SK-N-SH (cell line): ENCODE data around the gene ADCY6. TPM values are rescaled to one million over a fixed set of nuclear protein-coding genes. Genes with fewer than 3 reads are reported as not detected.

ENCODE experiments used
- CTCF ChIA-PET: fragments of 300-600, 350-600 bp; formaldehyde crosslinking; extraction: SDS; loops from one replicate; lab custom pipeline; 2021; lab: Yijun Ruan, JAX
- POLR2A ChIA-PET: fragments of 350-600 bp; sonication (Branson Sonifier 250); formaldehyde crosslinking; extraction: SDS; loops from one replicate; lab custom pipeline; 2020; ENCODE audit warnings: antibody characterized with exemption, inconsistent platforms; lab: Yijun Ruan, JAX
- DNase-seq: peaks from one replicate; pipeline ENCODE4 v3.0.0; 2012
- H2AFZ ChIP-seq: fragments of 200-600 bp; sonication (generic); 2 replicates; pipeline ENCODE4 v1.8.1; 2016; ENCODE audit warnings: antibody characterized with exemption, mild to moderate bottlenecking, low read depth
- H3F3A ChIP-seq: fragments of 200-600 bp; sonication (generic); replicated peaks from 2 replicates; pipeline ENCODE3; 2016; ENCODE audit warnings: antibody characterized with exemption, mild to moderate bottlenecking; ENCODE audit not compliant: insufficient read depth
- H3K27ac ChIP-seq, 2 experiments: fragments of 200-500 bp in 1 of 2; fragments of 200-600 bp in 1 of 2; sonication (Bioruptor generic) in 1 of 2; sonication (generic), shearing (Covaris generic) in 1 of 2; 2 replicates each; pipeline versions ENCODE4 v1.5.1 to v1.6.1; 2014 to 2016; ENCODE audit warnings: low read depth in 2 of 2, inconsistent platforms in 1 of 2, low read length in 1 of 2, mild to moderate bottlenecking in 1 of 2, mixed read lengths in 1 of 2
- H3K27me3 ChIP-seq: fragments of 200-600 bp; sonication (generic), shearing (Covaris generic); 2 replicates; pipeline ENCODE4 v1.6.1; 2016; ENCODE audit warnings: mixed run types; ENCODE audit not compliant: insufficient read depth
- H3K36me3 ChIP-seq, 2 experiments: fragments of 200-500 bp in 1 of 2; fragments of 200-600 bp in 1 of 2; sonication (Bioruptor generic) in 1 of 2; sonication (generic) in 1 of 2; replicated peaks in 1 of 2; 2 replicates each; pipeline versions ENCODE3 to v1.5.1; 2014 to 2016; ENCODE audit warnings: low read length in 1 of 2, mild to moderate bottlenecking in 1 of 2; ENCODE audit not compliant: insufficient read depth in 2 of 2, control insufficient read depth in 1 of 2
- H3K4me1 ChIP-seq, 2 experiments: fragments of 200-500 bp in 1 of 2; fragments of 200-600 bp in 1 of 2; sonication (Bioruptor generic) in 1 of 2; sonication (generic), shearing (Covaris generic) in 1 of 2; 2 replicates each; pipeline versions ENCODE4 v1.5.1 to v1.6.1; 2014 to 2016; ENCODE audit warnings: low read depth in 1 of 2, low read length in 1 of 2, mixed run types in 1 of 2; ENCODE audit not compliant: insufficient read depth in 2 of 2, control insufficient read depth in 1 of 2
- H3K4me2 ChIP-seq: fragments of 200-600 bp; sonication (generic), shearing (Covaris generic); 2 replicates; pipeline ENCODE4 v1.6.1; 2017; ENCODE audit warnings: mixed run types
- H3K4me3 ChIP-seq, 2 experiments: fragments of 200-500 bp in 1 of 2; fragments of 200-600 bp in 1 of 2; sonication (Bioruptor generic) in 1 of 2; sonication (generic), shearing (Covaris generic) in 1 of 2; 2 replicates each; pipeline versions ENCODE4 v1.5.1 to v1.8.1; 2014 to 2016; ENCODE audit warnings: low read depth in 2 of 2, inconsistent platforms in 1 of 2, low read length in 1 of 2, mild to moderate bottlenecking in 1 of 2, mixed read lengths in 1 of 2, moderate library complexity in 1 of 2
- H3K79me2 ChIP-seq: fragments of 200-600 bp; sonication (generic); 2 replicates; pipeline ENCODE4 v1.8.1; 2017; ENCODE audit warnings: mild to moderate bottlenecking; ENCODE audit not compliant: insufficient read depth
- H3K9ac ChIP-seq: fragments of 200-600 bp; sonication (generic); 2 replicates; pipeline ENCODE4 v1.6.1; 2017; ENCODE audit warnings: mixed run types
- H3K9me2 ChIP-seq: fragments of 200-600 bp; sonication (generic); 2 replicates; pipeline ENCODE4 v1.6.1; 2017; ENCODE audit warnings: mixed run types
- H3K9me3 ChIP-seq: fragments of 200-600 bp; sonication (generic); 2 replicates; pipeline ENCODE4 v1.6.1; 2017; ENCODE audit warnings: mixed run types, mild to moderate bottlenecking, moderate library complexity
- H4K20me1 ChIP-seq: fragments of 200-600 bp; sonication (generic); 2 replicates; pipeline ENCODE4 v1.6.1; 2017; ENCODE audit warnings: mild to moderate bottlenecking, mixed run types; ENCODE audit not compliant: insufficient read depth
- FOSL2 ChIP-seq: IDR thresholded peaks from 2 replicates; pipeline ENCODE4 v1.4.0; 2012; ENCODE audit warnings: low read depth, mild to moderate bottlenecking, moderate library complexity, borderline replicate concordance
- FOXJ3 ChIP-seq: sonication (generic); formaldehyde crosslinking; IDR thresholded peaks from 2 replicates; pipeline ENCODE4 v1.5.1; 2020; ENCODE audit warnings: mild to moderate bottlenecking, missing genetic modification reagents
- FOXM1 ChIP-seq: IDR thresholded peaks from 2 replicates; pipeline ENCODE4 v1.4.0; 2012; ENCODE audit warnings: low read depth, mild to moderate bottlenecking
- JUND ChIP-seq: IDR thresholded peaks from 2 replicates; pipeline ENCODE4 v1.4.0; 2012
- MAX ChIP-seq: IDR thresholded peaks from 2 replicates; pipeline ENCODE4 v1.4.0; 2012; ENCODE audit warnings: low read depth
- MEF2A ChIP-seq: IDR thresholded peaks from 2 replicates; pipeline ENCODE4 v1.4.0; 2012; ENCODE audit warnings: low read depth, borderline replicate concordance
- MXI1 ChIP-seq: IDR thresholded peaks from 2 replicates; pipeline ENCODE4 v1.6.1; 2012; ENCODE audit warnings: mild to moderate bottlenecking, low read depth, low read length, improper control_type of control experiment
- NRF1 ChIP-seq: IDR thresholded peaks from 2 replicates; pipeline ENCODE4 v1.6.1; 2012; ENCODE audit warnings: low read depth, mild to moderate bottlenecking, low read length
- POLR2AphosphoS5 ChIP-seq: IDR thresholded peaks from 2 replicates; pipeline ENCODE4 v1.6.1; 2012; ENCODE audit warnings: low read depth, low read length
- RFX5 ChIP-seq: IDR thresholded peaks from 2 replicates; pipeline ENCODE4 v1.6.1; 2012; ENCODE audit warnings: mild to moderate bottlenecking, improper control_type of control experiment, low read length
- SMC3 ChIP-seq: IDR thresholded peaks from 2 replicates; pipeline ENCODE4 v1.6.1; 2012; ENCODE audit warnings: low read depth, low read length, improper control_type of control experiment
- TAF1 ChIP-seq: IDR thresholded peaks from 2 replicates; pipeline ENCODE4 v1.6.1; 2012; ENCODE audit warnings: low read depth, mild to moderate bottlenecking, low read length, moderate library complexity, borderline replicate concordance
- USF2 ChIP-seq: fragments of 150-350 bp; IDR thresholded peaks from 2 replicates; pipeline ENCODE4 v1.6.1; 2017; ENCODE audit warnings: antibody characterized with exemption, low read length, low read depth, borderline replicate concordance
- WGBS: methylation state at CpG from one replicate; pipeline ENCODE4 v1.1.6; 2017; ENCODE audit warnings: low lambda C conversion rate; 5-methylcytosine and 5-hydroxymethylcytosine counted together
- polyA plus RNA-seq, 3 experiments: library from polyadenylated mRNA; depleted of rRNA; stranded (reverse); fragments of >200 nt; gene quantifications; 2 replicates each; pipeline ENCODE4 v1.2.3, GENCODE V29; 2012
- TF ChIP-seq, protein P1 (sequence below): IDR thresholded peaks from 2 replicates; pipeline ENCODE4; 2012
- TF ChIP-seq, protein P2 (sequence below): IDR thresholded peaks from 2 replicates; pipeline ENCODE4 v1.4.0; 2012; ENCODE audit warnings: low read depth, borderline replicate concordance
- TF ChIP-seq, protein P3 (sequence below): IDR thresholded peaks from 2 replicates; pipeline ENCODE4 v1.4.0; 2012; ENCODE audit warnings: low read depth, borderline replicate concordance

Gene ADCY6
- polyA plus RNA-seq, 1 of the 3 experiments (the other 2 are of a cell fraction): 36.0 TPM

DNA sequence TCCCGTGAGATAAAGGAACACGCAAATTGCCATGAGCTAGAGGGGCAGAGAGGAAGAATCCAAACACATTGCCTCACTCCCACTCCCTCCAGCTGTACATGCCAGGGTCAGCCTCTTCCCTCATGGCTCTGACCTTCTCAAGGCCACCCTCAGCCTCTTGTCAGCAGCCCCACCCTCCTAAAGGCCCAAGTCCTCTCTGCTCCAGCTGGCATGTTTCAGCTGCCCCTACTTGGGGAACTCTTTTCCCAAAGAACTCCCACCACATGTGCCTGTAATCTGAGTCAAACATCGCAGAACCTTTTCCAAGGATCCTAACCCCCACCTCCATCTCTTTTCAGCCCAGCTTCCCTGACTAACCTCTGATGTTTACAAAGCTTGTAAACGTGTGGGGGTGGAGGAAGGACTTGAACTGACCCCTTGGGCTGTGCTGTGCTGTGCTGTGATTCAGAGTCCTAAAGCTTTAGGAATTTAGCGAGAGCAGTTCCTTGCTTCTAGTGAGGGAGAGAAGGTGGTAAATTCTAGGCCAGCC lies 22.1 kb upstream of the ADCY6 start (continued):
- TF ChIP-seq, protein P1, sequence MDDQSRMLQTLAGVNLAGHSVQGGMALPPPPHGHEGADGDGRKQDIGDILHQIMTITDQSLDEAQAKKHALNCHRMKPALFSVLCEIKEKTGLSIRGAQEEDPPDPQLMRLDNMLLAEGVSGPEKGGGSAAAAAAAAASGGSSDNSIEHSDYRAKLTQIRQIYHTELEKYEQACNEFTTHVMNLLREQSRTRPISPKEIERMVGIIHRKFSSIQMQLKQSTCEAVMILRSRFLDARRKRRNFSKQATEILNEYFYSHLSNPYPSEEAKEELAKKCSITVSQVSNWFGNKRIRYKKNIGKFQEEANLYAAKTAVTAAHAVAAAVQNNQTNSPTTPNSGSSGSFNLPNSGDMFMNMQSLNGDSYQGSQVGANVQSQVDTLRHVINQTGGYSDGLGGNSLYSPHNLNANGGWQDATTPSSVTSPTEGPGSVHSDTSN: no peak
- TF ChIP-seq, all 33 proteins: peak for 0

DNA sequence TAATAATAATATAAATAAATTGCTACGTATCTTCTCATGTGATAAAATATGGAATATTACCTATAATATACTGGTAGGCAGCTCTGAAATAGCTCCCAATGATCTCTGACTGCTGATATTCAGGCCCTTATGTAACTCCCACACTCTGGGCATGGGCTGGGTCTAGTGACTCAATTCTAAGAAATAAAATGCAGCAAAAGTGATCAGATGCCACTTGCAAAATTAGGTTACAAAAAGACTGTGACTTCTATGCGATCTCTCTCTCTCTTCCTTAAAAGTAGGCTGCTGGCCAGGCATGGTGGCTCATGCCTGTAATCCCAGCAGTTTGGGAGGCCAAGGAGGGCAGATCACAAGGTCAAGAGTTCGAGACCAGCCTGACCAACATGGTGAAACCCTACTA lies 19.1 kb upstream of the ADCY6 start:
- no peaks in the 10 kb centered on the region for H3K36me3 ChIP-seq
- H3K9ac ChIP-seq: no peak overlapping the region
- 91% methylated on average over 3 of the region's 3 CpGs for whole genome bisulfite sequencing
- H3K4me2 ChIP-seq: no peak overlapping the region
- H3K27me3 ChIP-seq: no peaks in the 10 kb centered on the region
- no peak for DNase-seq
- H3K9me2 ChIP-seq: no peaks in the 10 kb centered on the region
- H3K4me1 ChIP-seq: peaks cover 0 to 6% of the 10 kb centered on the region in 2 experiments; a peak in 1 of 4 replicates
- H3K27ac ChIP-seq: no peak overlapping the region
- POLR2A ChIA-PET: no interaction called here
- no peaks in the 10 kb centered on the region for H4K20me1 ChIP-seq
- no peaks in the 10 kb centered on the region for H3K79me2 ChIP-seq
- H3F3A ChIP-seq: peaks cover 11% of the 10 kb centered on the region
- no peaks in the 10 kb centered on the region for H3K9me3 ChIP-seq
- TF ChIP-seq NRF1: no peak
- TF ChIP-seq TAF1: no peak
- no peak for TF ChIP-seq RFX5
- TF ChIP-seq MXI1: no peak
- TF ChIP-seq, protein P2, sequence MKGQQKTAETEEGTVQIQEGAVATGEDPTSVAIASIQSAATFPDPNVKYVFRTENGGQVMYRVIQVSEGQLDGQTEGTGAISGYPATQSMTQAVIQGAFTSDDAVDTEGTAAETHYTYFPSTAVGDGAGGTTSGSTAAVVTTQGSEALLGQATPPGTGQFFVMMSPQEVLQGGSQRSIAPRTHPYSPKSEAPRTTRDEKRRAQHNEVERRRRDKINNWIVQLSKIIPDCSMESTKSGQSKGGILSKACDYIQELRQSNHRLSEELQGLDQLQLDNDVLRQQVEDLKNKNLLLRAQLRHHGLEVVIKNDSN: no peak
- no peak for TF ChIP-seq SMC3
- no peak for TF ChIP-seq FOXJ3 (CRISPR knock-in tag)
- no peak for TF ChIP-seq POLR2AphosphoS5
- no peak for TF ChIP-seq MEF2A
- TF ChIP-seq, protein P1: no peak
- TF ChIP-seq FOXM1: no peak
- no peak for TF ChIP-seq JUND
- TF ChIP-seq MAX: no peak
- no peak for TF ChIP-seq USF2
- no peak for TF ChIP-seq FOSL2
- TF ChIP-seq, protein P3, sequence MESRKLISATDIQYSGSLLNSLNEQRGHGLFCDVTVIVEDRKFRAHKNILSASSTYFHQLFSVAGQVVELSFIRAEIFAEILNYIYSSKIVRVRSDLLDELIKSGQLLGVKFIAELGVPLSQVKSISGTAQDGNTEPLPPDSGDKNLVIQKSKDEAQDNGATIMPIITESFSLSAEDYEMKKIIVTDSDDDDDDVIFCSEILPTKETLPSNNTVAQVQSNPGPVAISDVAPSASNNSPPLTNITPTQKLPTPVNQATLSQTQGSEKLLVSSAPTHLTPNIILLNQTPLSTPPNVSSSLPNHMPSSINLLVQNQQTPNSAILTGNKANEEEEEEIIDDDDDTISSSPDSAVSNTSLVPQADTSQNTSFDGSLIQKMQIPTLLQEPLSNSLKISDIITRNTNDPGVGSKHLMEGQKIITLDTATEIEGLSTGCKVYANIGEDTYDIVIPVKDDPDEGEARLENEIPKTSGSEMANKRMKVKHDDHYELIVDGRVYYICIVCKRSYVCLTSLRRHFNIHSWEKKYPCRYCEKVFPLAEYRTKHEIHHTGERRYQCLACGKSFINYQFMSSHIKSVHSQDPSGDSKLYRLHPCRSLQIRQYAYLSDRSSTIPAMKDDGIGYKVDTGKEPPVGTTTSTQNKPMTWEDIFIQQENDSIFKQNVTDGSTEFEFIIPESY: no peak
- TF ChIP-seq, all 33 proteins: peak for 0
- CTCF ChIA-PET: interaction anchor here (0.9 to 1.5 kb wide), 2 partner anchors 12 to 45 kb away, joined by 4 to 6 read pairs; no protein-coding TSS in a partner anchor
- Histone ChIP-seq H3K4me3 (no peak overlapping the region), H2AFZ (no peak overlapping the region)
